ENCODE measurements around the gene CLEC4M.

Gene CLEC4M

DNA sequence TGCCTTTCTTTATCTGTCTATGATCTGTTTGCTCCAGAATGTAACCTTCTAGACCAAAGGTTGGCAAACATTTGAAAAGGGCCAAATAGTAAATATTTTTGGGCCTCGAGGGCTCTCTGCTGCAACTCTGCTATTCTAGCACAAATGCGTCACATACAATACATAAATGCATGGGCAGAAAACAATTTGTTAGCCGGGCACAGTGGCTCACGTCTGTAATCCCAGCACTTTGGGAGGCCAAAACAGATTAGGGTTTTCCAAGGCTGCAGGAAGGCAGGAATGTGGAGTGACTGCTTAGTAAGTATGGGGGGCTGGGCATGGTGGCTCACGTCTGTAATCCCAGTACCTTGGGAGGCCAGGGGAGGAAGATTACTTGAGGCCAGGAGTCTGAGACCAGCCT, 45.1 kb downstream of the CLEC4M start:
- TF ChIP-seq YY2 (tag by site-specific recombination; IDR thresholded peaks at IDR 0.05) (no peak), ZNF23 (tag by site-specific recombination; IDR thresholded peaks at IDR 0.05; ENCODE audit: borderline replicate concordance) (no peak), ZNF157 (tag by site-specific recombination; IDR thresholded peaks at IDR 0.05) (no peak), ZNF16 (tag by site-specific recombination; IDR thresholded peaks at IDR 0.05; ENCODE audit: low read depth) (no peak), REPIN1 (tag by site-specific recombination; IDR thresholded peaks at IDR 0.05; ENCODE audit: low read depth) (no peak), SCRT1 (tag by site-specific recombination; IDR thresholded peaks at IDR 0.05; ENCODE audit: borderline replicate concordance) (no peak), FEZF1 (tag by site-specific recombination; IDR thresholded peaks at IDR 0.05) (no peak), ZNF223 (tag by site-specific recombination; IDR thresholded peaks at IDR 0.05) (no peak), ZNF629 (tag by site-specific recombination; IDR thresholded peaks at IDR 0.05) (no peak), ZNF677 (tag by site-specific recombination; IDR thresholded peaks at IDR 0.05) (no peak), ZSCAN16 (tag by site-specific recombination; IDR thresholded peaks at IDR 0.05) (no peak), KLF7 (tag by site-specific recombination; IDR thresholded peaks at IDR 0.05; ENCODE audit: borderline replicate concordance) (no peak)
- TF ChIP-seq, protein P1, sequence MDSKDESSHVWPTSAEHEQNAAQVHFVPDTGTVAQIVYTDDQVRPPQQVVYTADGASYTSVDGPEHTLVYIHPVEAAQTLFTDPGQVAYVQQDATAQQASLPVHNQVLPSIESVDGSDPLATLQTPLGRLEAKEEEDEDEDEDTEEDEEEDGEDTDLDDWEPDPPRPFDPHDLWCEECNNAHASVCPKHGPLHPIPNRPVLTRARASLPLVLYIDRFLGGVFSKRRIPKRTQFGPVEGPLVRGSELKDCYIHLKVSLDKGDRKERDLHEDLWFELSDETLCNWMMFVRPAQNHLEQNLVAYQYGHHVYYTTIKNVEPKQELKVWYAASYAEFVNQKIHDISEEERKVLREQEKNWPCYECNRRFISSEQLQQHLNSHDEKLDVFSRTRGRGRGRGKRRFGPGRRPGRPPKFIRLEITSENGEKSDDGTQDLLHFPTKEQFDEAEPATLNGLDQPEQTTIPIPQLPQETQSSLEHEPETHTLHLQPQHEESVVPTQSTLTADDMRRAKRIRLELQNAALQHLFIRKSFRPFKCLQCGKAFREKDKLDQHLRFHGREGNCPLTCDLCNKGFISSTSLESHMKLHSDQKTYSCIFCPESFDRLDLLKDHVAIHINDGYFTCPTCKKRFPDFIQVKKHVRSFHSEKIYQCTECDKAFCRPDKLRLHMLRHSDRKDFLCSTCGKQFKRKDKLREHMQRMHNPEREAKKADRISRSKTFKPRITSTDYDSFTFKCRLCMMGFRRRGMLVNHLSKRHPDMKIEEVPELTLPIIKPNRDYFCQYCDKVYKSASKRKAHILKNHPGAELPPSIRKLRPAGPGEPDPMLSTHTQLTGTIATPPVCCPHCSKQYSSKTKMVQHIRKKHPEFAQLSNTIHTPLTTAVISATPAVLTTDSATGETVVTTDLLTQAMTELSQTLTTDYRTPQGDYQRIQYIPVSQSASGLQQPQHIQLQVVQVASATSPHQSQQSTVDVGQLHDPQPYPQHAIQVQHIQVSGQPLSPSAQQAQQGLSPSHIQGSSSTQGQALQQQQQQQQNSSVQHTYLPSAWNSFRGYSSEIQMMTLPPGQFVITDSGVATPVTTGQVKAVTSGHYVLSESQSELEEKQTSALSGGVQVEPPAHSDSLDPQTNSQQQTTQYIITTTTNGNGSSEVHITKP (tag by site-specific recombination; IDR thresholded peaks at IDR 0.05) = no peak
- TF ChIP-seq, protein P2, sequence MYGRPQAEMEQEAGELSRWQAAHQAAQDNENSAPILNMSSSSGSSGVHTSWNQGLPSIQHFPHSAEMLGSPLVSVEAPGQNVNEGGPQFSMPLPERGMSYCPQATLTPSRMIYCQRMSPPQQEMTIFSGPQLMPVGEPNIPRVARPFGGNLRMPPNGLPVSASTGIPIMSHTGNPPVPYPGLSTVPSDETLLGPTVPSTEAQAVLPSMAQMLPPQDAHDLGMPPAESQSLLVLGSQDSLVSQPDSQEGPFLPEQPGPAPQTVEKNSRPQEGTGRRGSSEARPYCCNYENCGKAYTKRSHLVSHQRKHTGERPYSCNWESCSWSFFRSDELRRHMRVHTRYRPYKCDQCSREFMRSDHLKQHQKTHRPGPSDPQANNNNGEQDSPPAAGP (tag by site-specific recombination; IDR thresholded peaks at IDR 0.05) = no peak
- POLR2A ChIA-PET = no interaction called here
- CTCF ChIA-PET = no interaction called here
- H3K36me3 ChIP-seq (ENCODE audit: control insufficient read depth in 2 of 2, insufficient read depth in 1 of 2, low read length in 2 of 2) = no peaks in the 10 kb centered on the region
- no peak overlapping the region for H3K27ac ChIP-seq (ENCODE audit: extremely low read depth, low read depth, low read length)
- no peak overlapping the region for H3K4me3 ChIP-seq (ENCODE audit: low read depth, low read length)
- H3K4me1 ChIP-seq (ENCODE audit: control insufficient read depth, insufficient read depth, low read length) = no peaks in the 10 kb centered on the region
- no peaks in the 10 kb centered on the region for H3K9me3 ChIP-seq (ENCODE audit: control insufficient read depth, insufficient read depth, low read depth, low read length)

DNA sequence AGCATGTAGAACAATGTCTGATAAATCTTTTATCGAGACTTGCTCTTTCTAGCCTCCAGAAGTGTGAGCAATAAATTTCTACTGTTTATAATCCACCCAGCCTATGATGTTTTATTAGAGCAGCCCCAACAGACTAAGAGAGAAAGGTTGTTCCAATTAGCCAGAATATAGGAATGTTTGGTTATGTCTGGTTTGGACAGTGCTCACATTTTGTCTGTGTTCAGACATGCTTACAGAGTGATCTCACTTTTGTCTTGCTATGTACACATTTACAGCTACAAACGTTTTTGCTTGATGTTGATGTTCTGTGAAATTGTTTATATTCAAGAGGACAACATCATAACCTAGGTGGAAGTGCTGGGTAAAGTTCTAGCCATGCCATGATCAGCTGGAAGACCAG, 48.9 kb downstream of the CLEC4M start:
- POLR2A ChIA-PET = no interaction called here
- CTCF ChIA-PET = interaction anchor here (0.7 kb wide), 1 partner anchor 136 kb away, joined by 3 read pairs; no protein-coding TSS in a partner anchor
- TF ChIP-seq, protein P3, sequence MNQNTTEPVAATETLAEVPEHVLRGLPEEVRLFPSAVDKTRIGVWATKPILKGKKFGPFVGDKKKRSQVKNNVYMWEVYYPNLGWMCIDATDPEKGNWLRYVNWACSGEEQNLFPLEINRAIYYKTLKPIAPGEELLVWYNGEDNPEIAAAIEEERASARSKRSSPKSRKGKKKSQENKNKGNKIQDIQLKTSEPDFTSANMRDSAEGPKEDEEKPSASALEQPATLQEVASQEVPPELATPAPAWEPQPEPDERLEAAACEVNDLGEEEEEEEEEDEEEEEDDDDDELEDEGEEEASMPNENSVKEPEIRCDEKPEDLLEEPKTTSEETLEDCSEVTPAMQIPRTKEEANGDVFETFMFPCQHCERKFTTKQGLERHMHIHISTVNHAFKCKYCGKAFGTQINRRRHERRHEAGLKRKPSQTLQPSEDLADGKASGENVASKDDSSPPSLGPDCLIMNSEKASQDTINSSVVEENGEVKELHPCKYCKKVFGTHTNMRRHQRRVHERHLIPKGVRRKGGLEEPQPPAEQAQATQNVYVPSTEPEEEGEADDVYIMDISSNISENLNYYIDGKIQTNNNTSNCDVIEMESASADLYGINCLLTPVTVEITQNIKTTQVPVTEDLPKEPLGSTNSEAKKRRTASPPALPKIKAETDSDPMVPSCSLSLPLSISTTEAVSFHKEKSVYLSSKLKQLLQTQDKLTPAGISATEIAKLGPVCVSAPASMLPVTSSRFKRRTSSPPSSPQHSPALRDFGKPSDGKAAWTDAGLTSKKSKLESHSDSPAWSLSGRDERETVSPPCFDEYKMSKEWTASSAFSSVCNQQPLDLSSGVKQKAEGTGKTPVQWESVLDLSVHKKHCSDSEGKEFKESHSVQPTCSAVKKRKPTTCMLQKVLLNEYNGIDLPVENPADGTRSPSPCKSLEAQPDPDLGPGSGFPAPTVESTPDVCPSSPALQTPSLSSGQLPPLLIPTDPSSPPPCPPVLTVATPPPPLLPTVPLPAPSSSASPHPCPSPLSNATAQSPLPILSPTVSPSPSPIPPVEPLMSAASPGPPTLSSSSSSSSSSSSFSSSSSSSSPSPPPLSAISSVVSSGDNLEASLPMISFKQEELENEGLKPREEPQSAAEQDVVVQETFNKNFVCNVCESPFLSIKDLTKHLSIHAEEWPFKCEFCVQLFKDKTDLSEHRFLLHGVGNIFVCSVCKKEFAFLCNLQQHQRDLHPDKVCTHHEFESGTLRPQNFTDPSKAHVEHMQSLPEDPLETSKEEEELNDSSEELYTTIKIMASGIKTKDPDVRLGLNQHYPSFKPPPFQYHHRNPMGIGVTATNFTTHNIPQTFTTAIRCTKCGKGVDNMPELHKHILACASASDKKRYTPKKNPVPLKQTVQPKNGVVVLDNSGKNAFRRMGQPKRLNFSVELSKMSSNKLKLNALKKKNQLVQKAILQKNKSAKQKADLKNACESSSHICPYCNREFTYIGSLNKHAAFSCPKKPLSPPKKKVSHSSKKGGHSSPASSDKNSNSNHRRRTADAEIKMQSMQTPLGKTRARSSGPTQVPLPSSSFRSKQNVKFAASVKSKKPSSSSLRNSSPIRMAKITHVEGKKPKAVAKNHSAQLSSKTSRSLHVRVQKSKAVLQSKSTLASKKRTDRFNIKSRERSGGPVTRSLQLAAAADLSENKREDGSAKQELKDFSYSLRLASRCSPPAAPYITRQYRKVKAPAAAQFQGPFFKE (tag by site-specific recombination; IDR thresholded peaks at IDR 0.05; ENCODE audit: borderline replicate concordance) = no peak
- TF ChIP-seq, protein P4, sequence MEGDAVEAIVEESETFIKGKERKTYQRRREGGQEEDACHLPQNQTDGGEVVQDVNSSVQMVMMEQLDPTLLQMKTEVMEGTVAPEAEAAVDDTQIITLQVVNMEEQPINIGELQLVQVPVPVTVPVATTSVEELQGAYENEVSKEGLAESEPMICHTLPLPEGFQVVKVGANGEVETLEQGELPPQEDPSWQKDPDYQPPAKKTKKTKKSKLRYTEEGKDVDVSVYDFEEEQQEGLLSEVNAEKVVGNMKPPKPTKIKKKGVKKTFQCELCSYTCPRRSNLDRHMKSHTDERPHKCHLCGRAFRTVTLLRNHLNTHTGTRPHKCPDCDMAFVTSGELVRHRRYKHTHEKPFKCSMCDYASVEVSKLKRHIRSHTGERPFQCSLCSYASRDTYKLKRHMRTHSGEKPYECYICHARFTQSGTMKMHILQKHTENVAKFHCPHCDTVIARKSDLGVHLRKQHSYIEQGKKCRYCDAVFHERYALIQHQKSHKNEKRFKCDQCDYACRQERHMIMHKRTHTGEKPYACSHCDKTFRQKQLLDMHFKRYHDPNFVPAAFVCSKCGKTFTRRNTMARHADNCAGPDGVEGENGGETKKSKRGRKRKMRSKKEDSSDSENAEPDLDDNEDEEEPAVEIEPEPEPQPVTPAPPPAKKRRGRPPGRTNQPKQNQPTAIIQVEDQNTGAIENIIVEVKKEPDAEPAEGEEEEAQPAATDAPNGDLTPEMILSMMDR (tag by site-specific recombination; IDR thresholded peaks at IDR 0.05) = no peak
- TF ChIP-seq ZNF121 (tag by site-specific recombination; IDR thresholded peaks at IDR 0.05) (no peak), ZNF747 (tag by site-specific recombination; IDR thresholded peaks at IDR 0.05) (no peak), ZNF555 (tag by site-specific recombination; conservative IDR thresholded peaks at IDR 0.05) (no peak), ZNF76 (tag by site-specific recombination; IDR thresholded peaks at IDR 0.05; ENCODE audit: borderline replicate concordance, low read depth) (no peak), ZFP69B (tag by site-specific recombination; IDR thresholded peaks at IDR 0.05) (no peak)
- TF ChIP-seq, protein P5, sequence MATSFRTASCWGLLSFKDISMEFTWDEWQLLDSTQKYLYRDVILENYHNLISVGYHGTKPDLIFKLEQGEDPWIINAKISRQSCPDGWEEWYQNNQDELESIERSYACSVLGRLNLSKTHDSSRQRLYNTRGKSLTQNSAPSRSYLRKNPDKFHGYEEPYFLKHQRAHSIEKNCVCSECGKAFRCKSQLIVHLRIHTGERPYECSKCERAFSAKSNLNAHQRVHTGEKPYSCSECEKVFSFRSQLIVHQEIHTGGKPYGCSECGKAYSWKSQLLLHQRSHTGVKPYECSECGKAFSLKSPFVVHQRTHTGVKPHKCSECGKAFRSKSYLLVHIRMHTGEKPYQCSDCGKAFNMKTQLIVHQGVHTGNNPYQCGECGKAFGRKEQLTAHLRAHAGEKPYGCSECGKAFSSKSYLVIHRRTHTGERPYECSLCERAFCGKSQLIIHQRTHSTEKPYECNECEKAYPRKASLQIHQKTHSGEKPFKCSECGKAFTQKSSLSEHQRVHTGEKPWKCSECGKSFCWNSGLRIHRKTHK (tag by site-specific recombination; IDR thresholded peaks at IDR 0.05) = no peak

More for the DNA sequence above, 48.9 kb downstream of the CLEC4M start:
- Histone ChIP-seq H3K27ac (ENCODE audit: extremely low read depth, low read depth, low read length) (no peak overlapping the region), H3K4me3 (ENCODE audit: low read depth, low read length) (no peak overlapping the region), H3K36me3 (ENCODE audit: control insufficient read depth in 2 of 2, insufficient read depth in 1 of 2, low read length in 2 of 2) (no peaks in the 10 kb centered on the region), H3K4me1 (ENCODE audit: control insufficient read depth, insufficient read depth, low read length) (no peaks in the 10 kb centered on the region), H3K9me3 (ENCODE audit: control insufficient read depth, insufficient read depth, low read depth, low read length) (no peaks in the 10 kb centered on the region)

Measured in HEK293 (cell line).